Left ventricle myocardium superior (tissue), 1 donor: ENCODE measurements around the gene MNAT1. TPM values are rescaled to one million over a fixed set of nuclear protein-coding genes. Genes with fewer than 3 reads are reported as not detected.

Experiments used
- ATAC-seq: fragments of 200-7000 bp; cut with Tn5 transposase; one replicate; pipeline ENCODE4 v1.9.1; 2020; ENCODE audit warnings: mild to moderate bottlenecking, moderate library complexity
- DNase-seq: peaks from one replicate; pipeline ENCODE4 v3.0.0-alpha.2; 2020
- intact Hi-C: fragments of 100-400 bp; cut with micrococcal nuclease; formaldehyde crosslinking; loops from one replicate; pipeline ENCODE4 v1.11.0; 2022
- total RNA-seq: library from RNA; stranded (reverse); fragmentation: NEBNext Ultra II Directional; extraction: Animal tissue kit (Norgen Biotek cat#: 25700); gene quantifications from one replicate; pipeline ENCODE4 v1.2.1, GENCODE V29; 2021
- donor health status: DM: no; HTN: yes; CAD: no; lungs with severe emphysema.

The MNAT1 gene
- total RNA-seq, 1 donor from 2014 or later: 25.8 TPM

DNA sequence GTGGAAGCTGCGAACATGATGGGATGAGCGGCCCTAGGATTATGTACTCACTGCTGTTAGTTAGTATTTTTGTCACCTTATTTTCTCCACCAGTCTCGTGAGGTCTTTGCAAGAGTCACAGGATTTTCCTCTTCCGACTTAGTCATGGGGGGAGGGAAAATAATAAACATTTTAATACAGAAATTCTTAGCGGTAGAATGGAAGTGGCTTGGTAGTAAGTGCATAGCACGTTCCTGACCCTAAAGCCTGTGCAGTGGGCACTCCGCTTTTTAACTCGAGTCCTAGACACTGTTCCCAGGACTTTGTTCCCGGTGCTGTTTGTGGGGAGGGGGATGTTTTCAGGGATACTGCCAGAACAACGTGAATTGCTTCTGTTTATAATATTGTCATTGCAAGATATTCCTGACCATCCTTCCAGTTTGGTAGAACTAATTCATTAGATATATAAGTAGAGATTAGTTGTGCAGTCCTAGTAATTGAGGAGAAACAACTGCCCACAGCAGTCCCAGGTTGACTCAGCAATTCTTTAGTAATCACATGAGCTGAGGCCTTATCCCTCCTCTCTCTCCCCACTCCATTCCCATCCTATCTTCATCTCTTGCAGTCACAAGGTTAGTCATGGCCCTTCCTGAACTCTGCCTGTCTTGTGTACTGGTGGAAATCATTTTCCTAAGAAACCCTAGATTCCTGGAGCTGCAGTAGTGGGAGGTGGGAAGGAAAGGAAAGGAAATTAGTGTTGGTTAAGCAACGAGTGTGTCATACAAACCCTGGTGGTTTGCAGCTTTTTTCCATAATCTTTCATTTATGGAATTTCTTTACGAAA is 247.3 kb downstream of the MNAT1 start:
- ATAC-seq (peak; percentile 24), DNase-seq (no peak)
- intact Hi-C loops: no loop called here

- no peak for ATAC-seq
- DNase-seq: no peak
- intact Hi-C loops: no loop called here
These were observed 249.6 kb downstream of the MNAT1 start for GRCh38 chr14:60984196-60984595.

DNA sequence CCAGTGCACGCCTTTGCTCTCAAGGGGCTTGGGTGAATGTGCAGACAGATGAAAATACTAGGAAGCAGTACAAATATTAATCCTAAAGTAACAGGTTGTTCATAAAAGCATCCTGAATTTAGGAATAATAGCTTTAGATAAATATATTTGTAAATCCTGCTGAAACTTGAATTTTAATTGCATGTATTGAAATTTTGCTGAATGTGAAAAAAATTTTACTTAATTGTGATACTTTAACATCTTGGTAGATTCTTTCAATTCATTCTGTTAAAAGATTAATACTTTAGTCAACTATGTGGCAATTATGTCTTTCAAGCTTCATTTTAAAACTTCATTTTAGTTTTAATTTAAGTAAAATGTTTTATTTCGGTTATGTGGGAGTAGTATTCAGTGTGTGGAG is 251.9 kb downstream of the MNAT1 start:
- ATAC-seq (no peak), DNase-seq (no peak)
- intact Hi-C loops: no loop called here

- intact Hi-C loops: no loop called here
- no peak for ATAC-seq
These were observed 255.0 kb downstream of the MNAT1 start for GRCh38 chr14:60989599-60989998.

GRCh38 chr14:60998617-60999016 is 264.1 kb downstream of the MNAT1 start:
- no peak for DNase-seq
- no peak for ATAC-seq
- intact Hi-C loops: no loop called here

More at GRCh38 chr14:60989599-60989998, 255.0 kb downstream of the MNAT1 start:
- no peak for DNase-seq

DNA sequence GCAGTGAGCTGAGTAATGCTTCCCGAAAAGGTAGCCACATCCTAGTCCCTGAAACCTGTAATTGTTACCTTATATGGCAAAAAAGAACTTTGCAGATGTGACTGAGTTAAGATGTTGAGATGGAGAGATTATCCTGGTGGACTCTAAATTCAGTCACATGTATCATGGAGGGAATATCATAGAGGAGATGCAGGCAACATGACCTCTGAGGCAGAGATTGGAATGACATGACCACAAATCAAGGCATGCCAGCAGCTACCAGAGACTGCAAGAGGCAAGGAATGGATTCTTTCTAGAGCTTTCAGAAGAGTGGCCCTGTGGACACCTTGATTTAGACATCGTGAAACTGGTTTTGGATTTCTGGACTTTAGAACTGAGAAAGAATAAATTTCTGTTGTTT is 265.0 kb downstream of the MNAT1 start:
- no peak for DNase-seq
- ATAC-seq: no peak
- intact Hi-C loops: no loop called here

DNA sequence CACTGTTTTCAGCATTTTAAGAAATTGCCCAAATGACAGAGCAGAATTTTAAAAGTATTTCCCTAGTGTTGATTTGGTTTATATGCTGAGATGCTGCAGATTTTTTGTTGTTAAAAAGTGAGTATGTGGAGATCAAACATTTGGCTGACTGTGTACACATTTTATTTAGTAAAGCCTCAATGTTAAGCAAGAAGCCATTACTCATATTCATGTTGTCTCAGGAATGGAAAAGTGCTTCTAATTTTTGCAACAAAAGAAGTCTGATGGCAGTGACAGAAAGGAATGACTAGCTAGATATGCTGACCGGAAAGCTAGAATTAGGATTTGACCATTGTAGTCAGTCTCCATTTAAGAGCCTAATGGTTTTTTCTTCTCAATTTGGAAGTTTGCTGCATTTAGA is 269.0 kb downstream of the MNAT1 start:
- intact Hi-C loops: no loop called here
- DNase-seq: no peak
- ATAC-seq: no peak

DNA sequence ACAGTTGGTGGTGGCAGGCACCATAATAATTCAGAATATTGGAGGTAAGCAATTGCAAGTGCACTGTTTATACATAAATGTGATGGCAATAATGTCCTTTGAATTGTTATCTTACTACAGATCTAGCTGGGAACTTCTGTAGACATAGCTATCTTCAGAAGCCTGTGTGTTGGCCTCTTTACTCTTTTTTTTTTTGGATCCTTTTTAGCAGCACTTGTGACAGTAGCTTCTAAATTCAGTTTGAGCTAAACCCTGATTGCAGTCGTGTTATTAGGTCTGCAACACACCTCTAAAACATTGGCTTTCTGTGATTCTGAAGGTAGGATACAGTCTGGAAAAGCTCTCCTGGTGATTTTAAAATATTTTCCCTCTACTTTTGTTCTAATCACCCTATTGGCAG is 285.0 kb downstream of the MNAT1 start:
- no peak for ATAC-seq
- DNase-seq: no peak
- intact Hi-C loops: no loop called here

Other genes starting within 250 kb of the MNAT1 start
- gene C14orf39, start 248.7 kb upstream of the MNAT1 start, total RNA-seq: not detected
- not detected for gene SIX6, start 225.6 kb upstream of the MNAT1 start, total RNA-seq
- not detected for gene SIX1, start 85.3 kb upstream of the MNAT1 start, total RNA-seq
- 1.6 TPM for gene SIX4, start 10.4 kb upstream of the MNAT1 start, total RNA-seq
- gene TRMT5, start 246.3 kb downstream of the MNAT1 start, total RNA-seq: 5.7 TPM
- gene SLC38A6, start 246.5 kb downstream of the MNAT1 start, total RNA-seq: 5.3 TPM